Stimulated activated CD8-positive, alpha-beta memory T cell treated with anti-CD3 and anti-CD28 coated beads, Interleukin-7, amount 100 ng/mL, for 1 hour (primary cell): Measurements from ENCODE around the gene ALDH8A1.
"Not testable (repeated sequence)": the region's sequence is repeated elsewhere in the genome, so short reads cannot be mapped to it uniquely, and the experiment has no call there.

ENCODE experiments used
- DNase-seq, 2 donors: peaks; one replicate each; pipeline ENCODE4 v3.0.0-alpha.2; 2020; ENCODE audit warnings: low read depth in 2 of 2

Gene ALDH8A1

DNA sequence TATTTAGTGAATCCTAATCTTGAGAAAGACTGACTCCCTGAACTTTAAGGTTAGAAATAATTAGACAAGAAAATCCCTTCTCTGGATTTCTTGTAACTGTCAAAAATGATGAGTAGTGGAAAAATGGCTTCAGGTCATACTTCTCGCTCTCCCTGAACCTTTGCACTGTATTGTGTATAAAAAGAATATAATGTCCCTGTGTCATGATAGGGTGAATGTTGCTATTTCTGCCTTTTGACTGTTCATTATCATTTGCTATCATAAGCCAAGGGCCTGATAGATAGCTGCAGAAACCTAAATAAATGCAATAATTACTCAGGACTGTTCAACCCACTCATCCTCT is 39.3 kb downstream of the ALDH8A1 start:
- no peak for DNase-seq

GRCh38 chr6:134909701-134910592 is 40.0 kb downstream of the ALDH8A1 start:
- no peak for DNase-seq

DNA sequence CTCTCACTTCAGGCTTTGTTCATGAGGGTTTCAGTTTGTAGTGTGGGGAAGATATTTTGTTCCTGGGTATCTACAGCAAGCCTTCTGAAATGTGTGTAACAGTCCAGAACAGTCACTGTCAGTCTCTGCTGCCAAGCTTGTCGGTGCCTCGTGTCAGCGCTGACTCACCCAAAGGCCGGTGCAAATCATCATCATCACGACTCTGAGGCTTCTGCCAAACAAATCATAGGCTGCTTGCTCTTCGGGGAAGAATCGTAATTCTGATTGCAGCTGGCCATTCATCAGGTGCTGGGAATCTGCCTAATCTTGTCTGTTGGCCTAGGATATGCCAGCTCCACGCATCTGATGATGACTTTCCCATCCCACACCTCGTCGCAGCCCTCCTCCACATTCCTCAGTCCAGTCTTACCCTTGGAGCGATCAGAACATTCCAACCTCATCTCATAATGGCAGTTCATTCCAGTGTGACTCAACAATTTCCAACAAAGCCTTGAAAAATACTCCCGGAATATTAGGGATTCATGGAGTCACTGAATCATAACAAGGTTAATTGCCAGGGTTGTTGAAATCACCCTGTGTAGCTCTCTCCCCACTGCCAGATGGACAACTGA is 40.9 kb downstream of the ALDH8A1 start:
- no peak for DNase-seq

GRCh38 chr6:134904731-134905130 is 45.2 kb downstream of the ALDH8A1 start:
- DNase-seq, result not testable (repeated sequence)

DNA sequence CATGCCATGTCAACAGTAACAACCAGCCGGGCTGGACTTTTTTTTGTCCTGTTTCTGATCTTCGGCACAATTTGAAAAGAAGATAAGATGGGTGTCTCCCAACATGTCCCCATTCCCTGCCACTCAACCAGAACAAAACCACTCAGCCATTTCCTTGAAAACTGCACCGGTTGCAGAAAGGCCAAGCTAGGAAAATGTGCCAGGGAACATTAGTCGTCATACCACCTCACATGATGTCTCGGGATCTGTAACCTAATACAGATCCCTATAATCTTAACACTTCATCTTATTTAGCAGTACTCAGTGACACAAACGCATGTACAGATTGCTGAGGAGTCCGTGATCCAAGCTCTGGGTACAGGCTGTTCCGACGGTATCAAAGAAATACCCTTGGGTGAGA is 46.5 kb downstream of the ALDH8A1 start:
- DNase-seq, result no peak

DNA sequence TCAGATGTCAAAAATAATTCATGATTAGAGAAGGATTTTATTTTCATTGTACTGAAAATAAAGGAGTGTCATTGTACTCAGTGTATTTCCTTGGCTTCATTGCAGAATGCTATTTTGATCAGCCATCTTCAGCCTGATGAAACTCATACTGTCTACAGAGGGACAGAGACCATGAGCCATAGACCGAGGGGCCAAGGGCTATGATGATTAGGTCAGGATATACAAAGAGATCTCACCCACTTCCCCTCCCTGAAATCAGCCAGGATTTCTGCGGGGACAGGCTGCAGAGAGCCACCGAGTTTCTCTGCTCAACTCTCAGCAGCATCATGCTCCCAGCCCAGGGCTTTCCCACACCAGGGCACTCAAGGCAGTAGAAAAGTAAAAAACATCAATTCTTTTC is 47.0 kb downstream of the ALDH8A1 start:
- no peak for DNase-seq

- DNase-seq, result no peak
Measured at GRCh38 chr6:134902074-134902861, 47.6 kb downstream of the ALDH8A1 start.

DNA sequence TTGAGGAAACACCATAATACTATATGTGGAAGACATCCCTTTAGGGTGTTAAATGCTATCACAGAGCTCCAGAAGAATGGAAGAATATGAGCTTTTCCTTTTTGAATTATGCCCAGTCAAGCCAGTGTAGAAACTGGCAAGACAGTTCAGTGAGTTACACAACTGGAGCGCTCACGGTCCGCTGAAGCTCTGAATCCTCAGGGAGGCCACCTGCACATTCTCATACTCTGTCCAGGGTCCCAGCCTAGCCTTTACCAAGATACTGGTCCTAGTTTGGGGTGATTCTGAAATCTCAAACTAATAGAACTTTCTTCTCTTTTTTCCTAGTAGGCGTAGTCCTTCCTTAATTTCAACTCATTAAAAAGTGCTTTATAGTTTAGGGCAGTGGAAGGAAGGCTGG is 51.3 kb downstream of the ALDH8A1 start:
- DNase-seq, result no peak

GRCh38 chr6:134898166-134898565 is 51.7 kb downstream of the ALDH8A1 start:
- DNase-seq, result not testable (repeated sequence)

- DNase-seq, result no peak
Measured at GRCh38 chr6:134896910-134897309, 53.0 kb downstream of the ALDH8A1 start.

DNA sequence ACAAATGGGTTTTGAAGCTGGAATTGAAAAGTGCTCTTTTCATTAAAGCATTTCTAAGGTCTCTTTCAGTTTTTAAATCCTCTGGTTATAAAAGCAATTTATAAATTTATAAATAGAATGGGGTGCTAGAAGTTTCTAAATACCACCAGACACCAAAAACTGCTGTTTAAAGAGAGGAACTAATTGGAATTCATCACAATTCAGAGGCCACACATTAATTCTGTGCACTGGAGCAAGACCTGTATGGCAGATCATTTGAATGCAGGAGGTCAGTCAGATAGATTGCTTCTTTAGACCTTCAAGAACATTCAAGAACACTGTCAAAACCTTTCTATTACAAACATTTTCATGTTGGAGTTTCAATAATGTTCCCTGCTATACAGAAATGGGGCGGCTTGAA is 55.1 kb downstream of the ALDH8A1 start:
- no peak for DNase-seq

DNA sequence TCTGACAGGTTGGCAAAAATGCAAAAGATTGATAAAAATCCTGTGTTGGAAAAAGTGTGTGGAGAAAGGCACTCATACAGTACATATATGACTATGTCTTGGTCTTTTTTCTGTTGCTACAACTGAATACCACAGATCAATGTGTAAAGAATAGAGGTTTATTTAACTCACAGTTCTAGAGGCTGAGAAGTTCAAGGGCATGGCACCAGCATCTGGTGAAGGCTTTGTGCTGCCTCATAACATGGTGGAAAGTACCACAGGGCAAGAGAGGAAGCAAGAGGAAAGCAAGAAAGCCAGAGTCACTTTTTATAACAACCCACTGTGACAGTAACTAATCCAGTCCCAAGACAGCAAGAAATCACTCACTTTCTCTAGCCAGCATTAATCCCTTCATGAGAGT is 57.5 kb downstream of the ALDH8A1 start:
- DNase-seq, result no peak

GRCh38 chr6:134891633-134892032 is 58.3 kb downstream of the ALDH8A1 start:
- DNase-seq, result no peak

GRCh38 chr6:134888316-134888715 is 61.6 kb downstream of the ALDH8A1 start:
- DNase-seq, result no peak

GRCh38 chr6:134884752-134885151 is 65.1 kb downstream of the ALDH8A1 start:
- DNase-seq, result no peak

DNA sequence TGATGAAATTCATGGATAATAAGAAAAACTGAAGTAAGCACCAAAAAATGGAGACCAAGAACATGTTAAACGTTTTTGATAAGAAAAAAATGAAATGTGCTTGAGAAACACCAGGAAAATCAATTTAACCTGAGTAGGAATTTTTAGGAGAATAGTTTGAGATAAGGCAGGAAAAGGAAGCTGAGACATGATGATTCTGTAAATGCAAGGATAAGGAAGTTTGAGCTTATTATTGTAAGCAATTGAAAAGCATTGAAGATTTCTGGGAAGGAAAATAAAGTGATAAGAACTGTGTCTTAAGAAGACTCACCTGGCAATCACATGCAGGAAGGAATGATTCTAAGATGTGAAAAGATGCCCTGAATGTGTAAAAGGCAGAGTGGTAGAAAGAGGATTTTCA is 66.6 kb downstream of the ALDH8A1 start:
- DNase-seq, result no peak

- no peak for DNase-seq
Measured at GRCh38 chr6:134882426-134883038, 67.4 kb downstream of the ALDH8A1 start.

GRCh38 chr6:134880487-134881190 is 69.3 kb downstream of the ALDH8A1 start:
- DNase-seq, result no peak

DNA sequence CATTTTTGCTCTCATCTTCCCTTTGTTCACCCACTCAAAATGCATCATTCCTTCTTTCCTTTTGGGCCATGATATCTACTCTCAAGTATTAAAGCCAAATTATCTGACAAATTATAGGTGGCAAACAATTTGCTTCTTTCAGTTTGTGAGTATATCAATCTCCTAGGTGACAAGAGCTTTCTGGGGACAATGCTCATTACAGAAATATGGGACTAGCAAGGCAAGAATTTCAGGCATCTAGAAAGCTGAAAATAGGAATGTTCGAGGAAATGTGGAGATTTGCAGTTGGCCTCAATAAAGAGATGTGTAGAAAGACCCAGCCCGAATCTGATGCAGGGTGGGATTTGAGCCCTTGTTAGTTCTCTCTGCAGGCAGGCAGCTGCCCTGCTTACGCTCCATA is 71.8 kb downstream of the ALDH8A1 start:
- no peak for DNase-seq

- no peak for DNase-seq
Measured at GRCh38 chr6:134875367-134875766, 74.5 kb downstream of the ALDH8A1 start.
